AG04449 (cell line): ENCODE measurements around the gene FBXL17.

ENCODE experiments used
- CTCF ChIA-PET: fragments of 350-600 bp; formaldehyde crosslinking; extraction: SDS; loops from one replicate; lab custom pipeline; 2021; ENCODE audit warnings: antibody characterized with exemption; lab: Yijun Ruan, JAX
- POLR2A ChIA-PET: fragments of 400-600, 350-600 bp; formaldehyde crosslinking; extraction: SDS; loops from one replicate; lab custom pipeline; 2020; ENCODE audit warnings: antibody characterized with exemption, inconsistent platforms; lab: Yijun Ruan, JAX
- DNase-seq: peaks from one replicate; pipeline ENCODE4 v3.0.0-alpha.2; 2010; ENCODE audit warnings: low read depth, low spot score
- H3K4me3 ChIP-seq: 2 replicates; pipeline ENCODE4 v1.5.1; 2011; ENCODE audit warnings: low read depth, mild to moderate bottlenecking, control low read depth, low read length
- CTCF ChIP-seq: IDR thresholded peaks from one replicate; pipeline ENCODE4 v1.5.1; 2011; ENCODE audit warnings: mild to moderate bottlenecking, moderate library complexity, low read length, control low read depth, inconsistent platforms; ENCODE audit not compliant: insufficient read depth; ENCODE audit errors: missing control alignments

FBXL17 gene

GRCh38 chr5:107855171-107855570 lies 526.7 kb downstream of the FBXL17 start:
- DNase-seq, result no peak
- no peak overlapping the region for H3K4me3 ChIP-seq
- CTCF ChIA-PET, result interaction anchor here (0.6 kb wide), 1 partner anchor 15 kb away, joined by 3 read pairs; no protein-coding TSS in a partner anchor
- no peak for TF ChIP-seq CTCF
- POLR2A ChIA-PET, result no interaction called here

DNA sequence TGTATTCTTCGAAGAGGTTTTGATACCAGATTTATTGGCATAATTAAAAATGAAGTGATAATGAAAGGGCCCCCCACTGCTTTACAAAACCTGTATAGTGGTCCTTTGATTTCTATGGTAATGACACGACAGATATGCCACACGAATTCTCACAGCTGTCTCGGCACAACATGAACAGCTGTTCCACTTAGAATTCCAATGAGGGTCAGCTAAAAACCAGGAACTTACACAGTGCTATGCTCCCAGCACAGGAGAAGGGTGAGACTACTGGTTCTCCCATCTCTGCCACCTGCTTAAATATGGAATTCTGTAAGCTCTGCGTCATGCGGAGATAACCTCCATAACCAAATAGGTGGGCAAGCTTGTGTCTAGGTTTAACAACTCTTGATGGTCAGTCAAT lies 528.2 kb downstream of the FBXL17 start:
- no peak overlapping the region for H3K4me3 ChIP-seq
- DNase-seq, result no peak
- ChIA-PET POLR2A (no interaction called here), CTCF (interaction anchor here (1.5 kb wide), 1 partner anchor 14 kb away, joined by 4 read pairs; no protein-coding TSS in a partner anchor)
- TF ChIP-seq CTCF, result no peak

DNA sequence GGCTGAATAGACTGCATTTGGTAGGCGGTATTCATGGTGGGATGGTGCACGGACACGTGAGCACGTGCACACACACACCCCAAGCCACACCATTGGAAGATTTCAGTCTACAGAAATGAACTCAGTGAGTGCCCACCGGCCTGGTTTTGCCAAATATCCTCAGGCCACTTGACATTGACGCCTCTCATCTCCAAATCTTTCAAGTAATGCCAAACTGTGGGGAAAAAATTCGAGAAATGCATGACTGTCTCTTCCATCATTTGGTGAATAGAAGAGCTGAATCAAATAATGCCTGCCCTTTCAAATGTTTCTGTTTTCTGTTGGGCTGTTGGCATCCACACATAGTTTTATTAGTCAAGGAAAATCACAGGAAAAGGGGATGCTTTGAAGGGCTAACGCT lies 528.9 kb downstream of the FBXL17 start:
- DNase-seq, result no peak
- no peak overlapping the region for H3K4me3 ChIP-seq
- POLR2A ChIA-PET, result no interaction called here
- CTCF ChIA-PET, result interaction anchor here (1.5 kb wide), 1 partner anchor 14 kb away, joined by 4 read pairs; no protein-coding TSS in a partner anchor
- TF ChIP-seq CTCF, result no peak

DNA sequence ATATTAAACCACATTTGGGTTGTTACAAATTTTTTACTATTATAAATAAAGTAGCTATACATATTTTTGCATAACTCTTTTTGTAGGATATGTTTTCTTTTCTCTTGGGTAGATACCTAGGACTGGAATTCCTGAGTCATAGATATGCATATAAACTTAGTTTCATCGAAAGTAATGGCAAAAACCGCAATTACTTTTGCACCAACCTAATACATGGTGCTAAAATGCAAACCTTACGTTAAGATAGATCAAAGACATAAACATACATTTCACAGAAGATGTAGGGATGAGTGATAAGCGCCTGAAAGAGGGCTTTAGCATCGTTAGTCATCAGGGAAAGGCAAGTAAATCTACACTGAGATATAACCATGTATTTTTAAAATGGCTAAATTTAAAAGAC lies 532.8 kb downstream of the FBXL17 start:
- ChIA-PET CTCF (no interaction called here), POLR2A (no interaction called here)
- H3K4me3 ChIP-seq, result no peak overlapping the region
- no peak for TF ChIP-seq CTCF
- DNase-seq, result no peak

GRCh38 chr5:107840592-107840991 lies 541.3 kb downstream of the FBXL17 start:
- TF ChIP-seq CTCF, result no peak
- DNase-seq, result no peak
- CTCF ChIA-PET, result no interaction called here
- POLR2A ChIA-PET, result no interaction called here
- no peak overlapping the region for H3K4me3 ChIP-seq

GRCh38 chr5:107840161-107840560 lies 541.7 kb downstream of the FBXL17 start:
- POLR2A ChIA-PET, result no interaction called here
- CTCF ChIA-PET, result no interaction called here
- H3K4me3 ChIP-seq, result no peak overlapping the region
- TF ChIP-seq CTCF, result no peak
- no peak for DNase-seq
